ENCODE data around the gene ZNF451.

ZNF451 gene

DNA sequence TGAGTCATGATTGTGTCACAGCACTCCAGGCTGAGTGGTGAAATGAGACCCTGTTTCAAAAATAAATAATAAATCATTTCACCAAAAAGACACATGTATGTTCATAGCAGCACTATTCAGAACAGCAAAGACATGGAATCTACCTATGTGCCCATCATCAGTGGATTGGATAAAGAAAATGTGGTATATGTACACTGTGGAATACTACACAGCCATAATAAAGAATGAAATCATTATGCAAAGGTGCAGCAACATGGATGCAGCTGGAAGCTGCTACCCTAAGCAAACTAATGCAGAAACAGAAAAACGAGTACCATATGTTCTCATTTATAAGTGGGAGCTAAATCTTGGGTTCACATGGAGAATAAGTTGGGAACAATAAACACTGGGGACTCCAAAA is 33.1 kb downstream of the ZNF451 start:
- TF ChIP-seq, protein P1, sequence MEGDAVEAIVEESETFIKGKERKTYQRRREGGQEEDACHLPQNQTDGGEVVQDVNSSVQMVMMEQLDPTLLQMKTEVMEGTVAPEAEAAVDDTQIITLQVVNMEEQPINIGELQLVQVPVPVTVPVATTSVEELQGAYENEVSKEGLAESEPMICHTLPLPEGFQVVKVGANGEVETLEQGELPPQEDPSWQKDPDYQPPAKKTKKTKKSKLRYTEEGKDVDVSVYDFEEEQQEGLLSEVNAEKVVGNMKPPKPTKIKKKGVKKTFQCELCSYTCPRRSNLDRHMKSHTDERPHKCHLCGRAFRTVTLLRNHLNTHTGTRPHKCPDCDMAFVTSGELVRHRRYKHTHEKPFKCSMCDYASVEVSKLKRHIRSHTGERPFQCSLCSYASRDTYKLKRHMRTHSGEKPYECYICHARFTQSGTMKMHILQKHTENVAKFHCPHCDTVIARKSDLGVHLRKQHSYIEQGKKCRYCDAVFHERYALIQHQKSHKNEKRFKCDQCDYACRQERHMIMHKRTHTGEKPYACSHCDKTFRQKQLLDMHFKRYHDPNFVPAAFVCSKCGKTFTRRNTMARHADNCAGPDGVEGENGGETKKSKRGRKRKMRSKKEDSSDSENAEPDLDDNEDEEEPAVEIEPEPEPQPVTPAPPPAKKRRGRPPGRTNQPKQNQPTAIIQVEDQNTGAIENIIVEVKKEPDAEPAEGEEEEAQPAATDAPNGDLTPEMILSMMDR (IDR thresholded peaks at IDR 0.05) = no peak
- H3K27ac ChIP-seq = no peak overlapping the region

DNA sequence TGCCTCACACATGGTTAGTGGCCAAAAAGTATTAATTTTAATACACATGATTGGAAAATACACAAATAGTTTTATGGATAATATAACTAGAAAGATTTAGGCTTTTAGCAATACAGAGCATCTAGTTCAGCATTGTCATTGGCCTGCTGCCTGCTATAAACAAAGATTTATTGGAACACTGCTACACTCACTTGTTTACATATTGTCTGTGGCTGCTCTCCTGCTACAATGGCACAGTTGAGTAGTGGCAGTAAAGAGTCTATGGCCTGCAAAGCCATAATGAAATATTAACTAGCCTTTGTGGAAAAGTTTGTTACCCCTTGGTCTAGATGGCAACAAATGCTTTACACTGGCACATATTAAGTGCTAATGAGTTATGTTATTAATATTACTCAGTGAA is 37.8 kb downstream of the ZNF451 start:
- H3K27ac ChIP-seq = no peak overlapping the region
- no peak for TF ChIP-seq ZFX (IDR thresholded peaks at IDR 0.05; ENCODE audit: borderline replicate concordance)
- TF ChIP-seq, protein P1 (IDR thresholded peaks at IDR 0.05) = no peak

DNA sequence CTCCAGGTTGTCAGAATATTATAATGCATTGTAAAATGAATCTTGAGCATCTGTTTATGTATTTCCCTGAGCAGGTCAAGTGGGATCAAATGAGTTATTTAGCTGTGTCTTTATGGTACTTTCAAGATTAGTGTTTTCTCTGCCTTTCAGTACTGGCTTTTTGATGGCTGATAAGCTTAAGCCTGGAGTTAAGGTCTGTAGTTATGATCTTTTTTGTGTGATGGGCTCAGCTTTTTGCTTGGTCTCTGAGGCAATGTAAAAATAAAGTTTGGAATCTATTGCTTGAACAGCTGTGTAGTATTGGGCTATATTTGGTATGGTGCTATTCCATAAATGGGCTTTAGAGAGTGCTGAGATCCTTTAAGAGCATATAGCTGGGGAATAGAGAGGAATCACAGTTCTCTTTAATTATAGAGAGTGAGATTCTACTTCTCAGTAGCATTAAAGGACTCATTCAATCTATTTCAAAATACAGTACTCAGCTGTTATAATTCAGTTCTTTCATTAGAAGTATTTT is 40.7 kb downstream of the ZNF451 start:
- TF ChIP-seq, protein P1 (IDR thresholded peaks at IDR 0.05) = no peak
- TF ChIP-seq ZFX (IDR thresholded peaks at IDR 0.05; ENCODE audit: borderline replicate concordance) = no peak
- no peak overlapping the region for H3K27ac ChIP-seq

DNA sequence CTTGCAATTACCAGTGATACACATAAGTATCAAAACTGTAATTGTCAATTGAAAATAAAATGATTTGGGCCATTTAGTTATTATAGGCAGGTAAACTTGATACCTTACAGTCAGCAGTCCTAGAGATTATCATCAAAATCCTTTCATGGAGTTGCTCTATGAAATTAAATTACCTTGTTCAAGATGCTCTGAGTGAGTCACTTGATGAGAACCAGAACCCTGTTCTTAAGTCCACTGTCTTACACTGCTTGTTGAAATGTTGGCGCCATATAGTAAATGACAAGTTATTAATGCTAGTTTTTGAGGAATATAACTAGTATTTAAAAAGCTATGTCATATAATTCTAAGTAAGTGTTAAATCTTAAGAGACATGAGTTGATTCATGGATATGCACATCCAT is 45.0 kb downstream of the ZNF451 start:
- no peak for TF ChIP-seq ZFX (IDR thresholded peaks at IDR 0.05; ENCODE audit: borderline replicate concordance)
- TF ChIP-seq, protein P1 (IDR thresholded peaks at IDR 0.05) = no peak
- no peak overlapping the region for H3K27ac ChIP-seq

DNA sequence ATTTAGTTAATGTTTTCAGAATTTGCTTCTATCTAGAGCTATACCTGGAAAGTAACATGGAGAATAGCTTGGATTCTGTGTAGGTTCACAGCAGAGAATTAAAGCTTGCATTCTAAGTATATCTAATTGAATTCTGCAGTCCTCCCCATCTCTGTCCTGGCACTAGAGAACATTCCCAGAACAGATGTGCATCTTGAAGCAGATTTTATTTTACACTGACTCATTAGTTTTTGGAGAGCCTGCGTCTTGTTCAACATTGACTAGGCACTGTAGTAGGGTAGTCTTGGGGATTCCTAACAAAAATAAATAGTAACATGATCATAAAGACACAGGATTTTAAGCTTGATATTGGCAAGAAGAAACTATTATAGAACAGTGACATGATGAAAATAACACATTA is 45.9 kb downstream of the ZNF451 start:
- TF ChIP-seq, protein P1 (IDR thresholded peaks at IDR 0.05) = no peak
- no peak for TF ChIP-seq ZFX (IDR thresholded peaks at IDR 0.05; ENCODE audit: borderline replicate concordance)
- H3K27ac ChIP-seq = no peak overlapping the region

DNA sequence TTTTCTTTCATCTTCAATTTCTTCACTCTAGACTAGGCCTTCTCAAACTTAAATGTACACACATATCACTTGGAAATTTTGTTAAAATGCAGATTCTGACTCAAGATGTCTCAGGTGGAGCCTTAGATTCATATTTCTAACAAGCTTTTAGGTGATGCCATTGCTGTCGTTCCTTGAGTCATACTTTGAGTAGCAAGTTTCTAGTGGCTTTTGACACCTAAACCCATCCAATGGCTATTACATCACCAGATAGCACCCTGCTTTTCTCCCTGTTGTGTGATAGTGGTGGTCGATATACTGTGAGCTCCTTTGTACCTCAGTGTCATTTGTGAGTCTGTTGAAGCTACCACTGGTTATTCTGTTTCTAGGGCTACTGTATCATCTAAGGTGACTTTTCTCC is 47.4 kb downstream of the ZNF451 start:
- no peak for TF ChIP-seq ZFX (IDR thresholded peaks at IDR 0.05; ENCODE audit: borderline replicate concordance)
- TF ChIP-seq, protein P1 (IDR thresholded peaks at IDR 0.05) = no peak
- H3K27ac ChIP-seq = no peak overlapping the region

DNA sequence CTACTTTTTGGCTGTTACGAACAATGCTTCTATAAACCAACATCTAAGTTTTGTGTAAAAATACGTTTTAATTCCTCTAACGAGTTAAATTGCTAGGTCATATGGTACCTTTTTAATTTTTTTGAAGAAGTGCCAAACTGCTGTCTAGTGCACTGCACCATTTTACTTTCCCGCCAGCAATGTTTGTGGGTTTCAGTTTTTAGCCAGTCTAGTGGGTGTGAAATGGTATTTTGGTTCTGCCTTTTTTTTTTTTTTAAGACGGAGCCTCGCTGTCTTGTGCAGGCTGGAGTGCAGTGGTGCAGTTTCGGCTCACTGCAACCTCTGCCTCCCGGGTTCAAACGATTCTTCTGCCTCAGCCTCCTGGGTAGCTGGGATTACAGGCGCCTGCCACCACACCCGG is 48.0 kb downstream of the ZNF451 start:
- TF ChIP-seq, protein P1 (IDR thresholded peaks at IDR 0.05) = no peak
- no peak for TF ChIP-seq ZFX (IDR thresholded peaks at IDR 0.05; ENCODE audit: borderline replicate concordance)
- no peak overlapping the region for H3K27ac ChIP-seq

Measured in 22Rv1 (cell line).